Neural cell (in vitro differentiated cells): ENCODE results near the gene JOSD2. TPM values are rescaled to one million over a fixed set of nuclear protein-coding genes. Genes with fewer than 3 reads are reported as not detected.

ENCODE experiments used
- H2AFZ ChIP-seq: fragments of 200-600, 300-800 bp; sonication (generic), shearing (Covaris generic); 2 replicates; pipeline ENCODE4 v1.6.0; 2014; ENCODE audit warnings: low read depth, mild to moderate bottlenecking, antibody characterized with exemption, low read length, moderate library complexity
- H3F3A ChIP-seq: fragments of 200-600 bp; shearing (Covaris generic); 2 replicates; pipeline ENCODE4 v1.6.1; 2016; ENCODE audit warnings: mild to moderate bottlenecking, moderate library complexity, mixed read lengths, antibody characterized with exemption, low read length; ENCODE audit not compliant: insufficient read depth, poor library complexity, severe bottlenecking
- H3K27ac ChIP-seq: fragments of 200-600, 300-800 bp; sonication (generic), shearing (Covaris generic); 2 replicates; pipeline ENCODE4 v1.5.1; 2014; ENCODE audit warnings: mild to moderate bottlenecking, low read length, moderate library complexity
- H3K27me3 ChIP-seq: fragments of 300-800, 200-600 bp; sonication (generic), shearing (Covaris generic); 2 replicates; pipeline ENCODE4 v1.6.0; 2014; ENCODE audit warnings: mild to moderate bottlenecking, low read depth, low read length, moderate library complexity; ENCODE audit not compliant: insufficient read depth
- H3K36me3 ChIP-seq: fragments of 300-800, 200-600 bp; sonication (generic), shearing (Covaris generic); 2 replicates; pipeline ENCODE4 v1.5.1; 2014; ENCODE audit warnings: mild to moderate bottlenecking, antibody characterized with exemption, low read length, moderate library complexity; ENCODE audit not compliant: insufficient read depth
- H3K4me2 ChIP-seq: fragments of 300-800, 200-600 bp; sonication (generic), shearing (Covaris generic); 2 replicates; pipeline ENCODE4 v1.6.0; 2014; ENCODE audit warnings: mild to moderate bottlenecking, low read length
- H3K4me3 ChIP-seq: fragments of 300-800, 200-600 bp; sonication (generic), shearing (Covaris generic); 2 replicates; pipeline ENCODE4 v1.5.1; 2014; ENCODE audit warnings: mild to moderate bottlenecking, low read length, moderate library complexity
- H3K79me2 ChIP-seq: fragments of 200-600 bp; shearing (Covaris generic); replicated peaks from 2 replicates; pipeline ENCODE4 v1.6.0; 2014; ENCODE audit warnings: mild to moderate bottlenecking, low read length, moderate library complexity; ENCODE audit not compliant: insufficient read depth
- H3K9ac ChIP-seq: fragments of 300-800, 200-600 bp; sonication (generic), shearing (Covaris generic); 2 replicates; pipeline ENCODE4 v1.6.1; 2016; ENCODE audit warnings: mild to moderate bottlenecking, low read length, mixed read lengths
- H3K9me2 ChIP-seq: fragments of 200-600 bp; shearing (Covaris generic); 2 replicates; pipeline ENCODE4 v1.6.1; 2016; ENCODE audit warnings: mild to moderate bottlenecking, low read length, mixed read lengths; ENCODE audit not compliant: insufficient read depth
- H3K9me3 ChIP-seq: fragments of 200-600, 300-800 bp; sonication (generic), shearing (Covaris generic); 2 replicates; pipeline ENCODE4 v1.6.1; 2016; ENCODE audit warnings: mild to moderate bottlenecking, mixed run types, low read length, moderate library complexity, mixed read lengths
- H4K20me1 ChIP-seq: fragments of 200-600 bp; shearing (Covaris generic); 2 replicates; pipeline ENCODE4 v1.6.1; 2016; ENCODE audit warnings: mild to moderate bottlenecking, mixed run types; ENCODE audit not compliant: insufficient read depth
- CTCF ChIP-seq: fragments of 450-650 bp; IDR thresholded peaks from 2 replicates; pipeline ENCODE4 v1.5.1; 2014; ENCODE audit warnings: antibody characterized with exemption, mild to moderate bottlenecking, moderate library complexity; ENCODE audit not compliant: poor library complexity, severe bottlenecking
- EP300 ChIP-seq: fragments of 450-650 bp; conservative IDR thresholded peaks from 2 replicates; pipeline ENCODE4 v1.6.1; 2014; ENCODE audit warnings: antibody characterized with exemption, mild to moderate bottlenecking, moderate library complexity; ENCODE audit not compliant: poor library complexity, severe bottlenecking
- EZH2 ChIP-seq: fragments of 200-600, 300-800 bp; shearing (Covaris generic), sonication (generic); IDR thresholded peaks from 2 replicates; pipeline ENCODE4 v1.6.1; 2014; ENCODE audit warnings: antibody characterized with exemption, low read length, borderline replicate concordance, mild to moderate bottlenecking; ENCODE audit not compliant: insufficient read depth, poor library complexity, severe bottlenecking
- MXI1 ChIP-seq: fragments of 450-650 bp; conservative IDR thresholded peaks from 2 replicates; pipeline ENCODE4 v1.6.1; 2014; ENCODE audit warnings: antibody characterized with exemption, mild to moderate bottlenecking; ENCODE audit not compliant: poor library complexity, severe bottlenecking
- POLR2AphosphoS5 ChIP-seq: IDR thresholded peaks from 2 replicates; pipeline ENCODE4 v1.6.1; 2012
- RAD21 ChIP-seq: fragments of 450-650 bp; conservative IDR thresholded peaks from 2 replicates; pipeline ENCODE4 v1.6.1; 2014; ENCODE audit warnings: antibody characterized with exemption, mild to moderate bottlenecking, moderate library complexity
- REST ChIP-seq: IDR thresholded peaks from 2 replicates; pipeline ENCODE4 v1.6.1; 2012; ENCODE audit warnings: borderline replicate concordance
- SMC3 ChIP-seq: fragments of 450-650 bp; conservative IDR thresholded peaks from 2 replicates; pipeline ENCODE4 v1.6.1; 2014; ENCODE audit warnings: antibody characterized with exemption, mild to moderate bottlenecking, moderate library complexity; ENCODE audit not compliant: poor library complexity
- TAF1 ChIP-seq: IDR thresholded peaks from 2 replicates; pipeline ENCODE4 v1.6.1; 2012; ENCODE audit warnings: low read depth
- polyA plus RNA-seq: library from polyadenylated mRNA; depleted of rRNA; stranded (reverse); fragments of >200 nt; gene quantifications from 2 replicates; pipeline ENCODE4 v1.2.3, GENCODE V29; 2014

The JOSD2 gene
- polyA plus RNA-seq, 1 donor from 2014 or later: 10.7 TPM

GRCh38 chr19:50468818-50469217, 42.2 kb downstream of the JOSD2 start:
- no peak overlapping the region for H3K4me3 ChIP-seq
- H2AFZ ChIP-seq: no peak overlapping the region
- no peaks in the 10 kb centered on the region for H3K9me3 ChIP-seq
- no peak overlapping the region for H3K27ac ChIP-seq
- no peaks in the 10 kb centered on the region for H3K36me3 ChIP-seq
- no peak overlapping the region for H3K4me2 ChIP-seq
- H3K9ac ChIP-seq: no peak overlapping the region
- no peak for TF ChIP-seq EZH2
- TF ChIP-seq MXI1: no peak
- no peak for TF ChIP-seq TAF1
- TF ChIP-seq SMC3: no peak
- no peak for TF ChIP-seq REST
- TF ChIP-seq POLR2AphosphoS5: no peak
- TF ChIP-seq RAD21: no peak
- no peak for TF ChIP-seq CTCF
- no peak for TF ChIP-seq EP300
- H4K20me1 ChIP-seq: no peaks in the 10 kb centered on the region
- H3F3A ChIP-seq: no peaks in the 10 kb centered on the region
- H3K27me3 ChIP-seq: no peaks in the 10 kb centered on the region
- no peaks in the 10 kb centered on the region for H3K9me2 ChIP-seq
- no peaks in the 10 kb centered on the region for H3K79me2 ChIP-seq

GRCh38 chr19:50467566-50467965, 43.4 kb downstream of the JOSD2 start:
- Histone ChIP-seq H3K27me3 (no peaks in the 10 kb centered on the region), H2AFZ (no peak overlapping the region), H4K20me1 (no peaks in the 10 kb centered on the region), H3K36me3 (no peaks in the 10 kb centered on the region), H3K27ac (no peak overlapping the region), H3K79me2 (no peaks in the 10 kb centered on the region), H3K9me2 (no peaks in the 10 kb centered on the region), H3K4me3 (no peak overlapping the region), H3K9me3 (no peaks in the 10 kb centered on the region), H3K9ac (no peak overlapping the region), H3K4me2 (no peak overlapping the region), H3F3A (no peaks in the 10 kb centered on the region)
- TF ChIP-seq REST: no peak
- no peak for TF ChIP-seq CTCF
- TF ChIP-seq POLR2AphosphoS5: no peak
- no peak for TF ChIP-seq EZH2
- TF ChIP-seq RAD21: no peak
- no peak for TF ChIP-seq MXI1
- TF ChIP-seq EP300: no peak
- TF ChIP-seq SMC3: no peak
- TF ChIP-seq TAF1: no peak
